ENCODE data around the gene ADCK1.

Gene ADCK1

DNA sequence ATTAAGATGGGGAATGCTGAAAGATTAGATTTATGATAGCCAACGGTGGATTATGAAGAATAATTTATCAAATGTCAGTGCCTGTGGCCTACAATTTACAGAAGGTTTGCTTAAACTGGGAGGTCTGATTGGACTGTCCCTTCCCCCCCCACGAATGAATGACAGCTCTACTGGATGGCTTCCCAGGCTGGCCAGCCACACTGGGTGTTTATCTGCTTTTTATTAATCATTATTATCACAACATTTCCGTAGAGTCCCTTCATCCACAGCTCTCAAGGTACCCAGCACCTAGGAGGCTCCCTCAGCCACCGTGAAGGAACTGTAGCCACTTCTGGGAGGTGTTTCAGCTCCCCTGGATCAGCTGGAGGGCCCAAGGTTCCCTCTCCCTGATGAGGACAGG is 78.9 kb downstream of the ADCK1 start:
- no peak for TF ChIP-seq CTCF (IDR thresholded peaks at IDR 0.05; ENCODE audit: extremely low read depth, insufficient read depth, missing control alignments)
- in situ Hi-C loops (cut with MboI; ENCODE audit: low pct_unique_long_range_greater_than_20kb, low sequenced_read_pairs, unreplicated experiment): no loop called here

DNA sequence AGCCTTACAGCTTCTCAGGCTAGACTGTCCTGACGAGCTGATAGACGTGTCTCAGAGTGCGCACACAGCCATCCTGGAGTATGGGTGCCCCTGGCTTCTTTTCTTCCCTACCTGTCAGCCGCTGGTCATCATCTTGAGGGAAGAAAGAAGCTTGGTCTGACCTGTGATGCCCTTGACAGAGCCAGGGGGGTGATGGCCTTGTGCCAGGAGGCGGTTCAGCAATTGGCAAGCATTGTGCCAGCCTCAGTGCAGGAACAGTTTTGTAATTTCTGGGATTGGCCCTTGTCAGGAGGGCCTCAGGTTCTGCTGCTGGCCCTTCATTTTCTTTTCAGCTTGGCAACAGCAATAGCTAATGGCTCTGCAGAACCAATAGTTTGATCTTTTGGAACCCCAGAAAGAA is 80.1 kb downstream of the ADCK1 start:
- in situ Hi-C loops (cut with MboI; ENCODE audit: low pct_unique_long_range_greater_than_20kb, low sequenced_read_pairs, unreplicated experiment): no loop called here
- no peak for DNase-seq (ENCODE audit: low spot score)
- no peak for TF ChIP-seq CTCF (IDR thresholded peaks at IDR 0.05; ENCODE audit: extremely low read depth, insufficient read depth, missing control alignments)

More for the DNA sequence above, 78.9 kb downstream of the ADCK1 start:
- no peak for DNase-seq (ENCODE audit: low spot score)

DNA sequence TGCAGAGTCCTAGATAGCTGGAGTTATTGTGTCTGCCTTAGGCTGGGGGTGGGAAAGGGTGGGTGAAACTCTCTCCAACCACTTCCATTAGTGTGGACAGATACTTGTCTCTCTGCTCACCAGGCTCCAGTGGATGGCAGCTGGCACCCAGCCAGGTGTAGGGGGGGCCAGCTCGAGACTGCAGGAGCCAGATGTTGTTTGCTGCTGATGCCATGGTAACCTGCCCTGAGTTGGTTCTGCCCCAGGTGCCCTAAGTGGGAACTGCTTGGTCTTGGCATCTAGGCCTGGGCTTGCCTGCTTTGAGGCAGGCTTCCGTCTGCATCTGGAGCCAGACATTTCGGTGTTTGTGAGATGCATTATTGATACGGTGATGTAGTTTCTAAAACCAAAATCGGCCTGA is 82.2 kb downstream of the ADCK1 start:
- in situ Hi-C loops (cut with MboI; ENCODE audit: low pct_unique_long_range_greater_than_20kb, low sequenced_read_pairs, unreplicated experiment): no loop called here
- TF ChIP-seq CTCF (IDR thresholded peaks at IDR 0.05; ENCODE audit: extremely low read depth, insufficient read depth, missing control alignments): no peak
- no peak for DNase-seq (ENCODE audit: low spot score)

DNA sequence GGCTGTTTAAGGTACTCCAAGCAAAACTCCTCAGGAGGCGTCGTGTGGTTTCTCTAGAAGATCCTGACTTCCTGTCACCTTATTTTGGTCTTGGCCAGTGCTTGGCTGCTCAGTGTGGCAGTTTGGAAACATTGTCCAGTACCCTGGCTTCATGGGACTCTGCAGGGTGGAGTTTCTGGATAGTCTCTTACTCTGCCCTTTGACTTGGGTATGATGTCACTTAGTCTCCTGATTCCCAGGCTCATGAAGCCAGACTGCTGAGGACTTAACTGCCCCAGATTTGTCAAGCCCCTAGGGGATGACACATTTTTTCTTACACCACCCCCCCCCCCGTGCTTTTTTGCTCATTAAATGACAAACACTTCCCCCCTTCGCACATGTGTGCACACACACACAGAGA is 82.7 kb downstream of the ADCK1 start:
- no peak for DNase-seq (ENCODE audit: low spot score)
- TF ChIP-seq CTCF (IDR thresholded peaks at IDR 0.05; ENCODE audit: extremely low read depth, insufficient read depth, missing control alignments): no peak
- in situ Hi-C loops (cut with MboI; ENCODE audit: low pct_unique_long_range_greater_than_20kb, low sequenced_read_pairs, unreplicated experiment): no loop called here

GRCh38 chr14:77883131-77883846 is 83.4 kb downstream of the ADCK1 start:
- DNase-seq (ENCODE audit: low spot score): no peak
- in situ Hi-C loops (cut with MboI; ENCODE audit: low pct_unique_long_range_greater_than_20kb, low sequenced_read_pairs, unreplicated experiment): no loop called here
- TF ChIP-seq CTCF (IDR thresholded peaks at IDR 0.05; ENCODE audit: extremely low read depth, insufficient read depth, missing control alignments): no peak

DNA sequence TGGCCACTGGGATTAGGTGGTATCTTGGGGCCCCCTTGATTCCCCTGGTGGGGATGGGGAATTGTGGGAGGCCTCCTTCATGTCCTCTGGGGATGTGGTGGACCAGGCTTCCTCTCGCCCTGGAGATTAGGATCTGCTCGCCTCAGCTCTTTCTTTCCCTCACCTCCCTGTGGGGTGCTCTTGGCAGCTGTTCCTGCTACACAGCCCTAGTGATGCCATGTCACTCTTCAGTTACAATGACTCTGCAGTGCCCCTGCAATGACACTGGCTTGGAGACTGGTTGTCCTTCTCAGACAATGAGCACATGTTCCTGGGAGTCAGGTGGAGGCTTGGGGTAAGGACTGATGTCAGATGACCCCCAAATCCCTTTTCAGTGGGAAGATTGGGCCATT is 83.9 kb downstream of the ADCK1 start:
- DNase-seq (ENCODE audit: low spot score): no peak
- TF ChIP-seq CTCF (IDR thresholded peaks at IDR 0.05; ENCODE audit: extremely low read depth, insufficient read depth, missing control alignments): no peak
- in situ Hi-C loops (cut with MboI; ENCODE audit: low pct_unique_long_range_greater_than_20kb, low sequenced_read_pairs, unreplicated experiment): no loop called here
